GM19324 (cell line): Measurements from ENCODE around the gene OR8U1.
"Not testable (repeated sequence)": the region's sequence is repeated elsewhere in the genome, so short reads cannot be mapped to it uniquely, and the experiment has no call there.

ENCODE experiments used
- ATAC-seq: cut with Tn5 transposase; IDR thresholded peaks from one replicate; pipeline ENCODE4 v1.9.1; 2021; ENCODE audit warnings: mild to moderate bottlenecking, moderate library complexity; ENCODE audit not compliant: unreplicated experiment, low FRiP score

OR8U1 gene

DNA sequence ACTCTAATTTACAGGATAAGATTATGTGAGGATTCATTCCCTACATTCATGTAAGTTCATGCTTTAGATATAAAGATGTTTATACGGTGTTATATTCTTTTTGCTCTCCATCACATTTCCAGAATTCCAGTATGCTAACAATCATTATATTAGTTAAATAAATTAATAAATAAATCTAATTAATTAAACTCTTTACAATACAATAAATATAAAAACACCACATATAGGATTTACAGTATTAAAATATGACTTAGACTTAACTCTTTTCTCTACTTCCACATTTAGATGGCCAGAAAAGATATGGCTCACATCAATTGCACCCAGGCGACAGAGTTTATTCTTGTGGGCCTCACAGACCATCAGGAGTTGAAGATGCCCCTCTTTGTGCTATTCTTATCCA is at the start of gene OR8U1:
Gene OR8U1, plus strand, starts transcription at position 301 of the 400 bp plus-strand sequence. Its CDS starts 0 bp downstream, at position 301.
- no peak for ATAC-seq

DNA sequence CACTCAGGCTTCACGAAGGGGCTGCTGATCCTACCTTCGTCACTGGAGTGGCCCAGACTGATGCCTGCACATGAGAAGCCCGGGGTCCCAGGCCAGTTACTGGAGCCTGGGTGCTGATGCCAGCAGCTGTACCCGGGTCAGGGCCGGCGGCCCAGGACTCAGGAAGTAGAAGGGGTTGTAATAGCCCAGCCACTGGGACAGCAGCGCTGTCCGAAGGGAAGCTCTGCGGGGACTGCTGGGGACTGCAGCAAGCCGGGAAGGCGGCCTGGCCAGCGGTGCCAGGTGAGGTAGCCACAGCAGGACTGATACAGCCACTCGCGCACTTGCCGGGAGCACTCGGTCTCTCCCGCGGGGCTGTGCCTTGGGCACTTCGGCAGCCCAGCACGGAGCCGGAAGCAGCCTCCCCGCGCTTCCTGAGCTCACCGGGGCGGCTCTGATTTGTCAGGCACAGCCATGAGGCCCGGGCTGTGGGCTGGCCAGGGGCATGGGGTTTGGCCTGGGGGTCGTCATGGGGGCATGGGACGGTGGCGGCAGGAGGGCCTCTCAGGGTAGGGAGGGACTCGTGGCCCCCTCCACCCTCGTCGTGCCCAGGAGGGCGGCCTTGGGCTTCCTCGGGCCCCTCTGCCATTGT is 43.4 kb upstream of the OR8U1 start:
- ATAC-seq: no peak

DNA sequence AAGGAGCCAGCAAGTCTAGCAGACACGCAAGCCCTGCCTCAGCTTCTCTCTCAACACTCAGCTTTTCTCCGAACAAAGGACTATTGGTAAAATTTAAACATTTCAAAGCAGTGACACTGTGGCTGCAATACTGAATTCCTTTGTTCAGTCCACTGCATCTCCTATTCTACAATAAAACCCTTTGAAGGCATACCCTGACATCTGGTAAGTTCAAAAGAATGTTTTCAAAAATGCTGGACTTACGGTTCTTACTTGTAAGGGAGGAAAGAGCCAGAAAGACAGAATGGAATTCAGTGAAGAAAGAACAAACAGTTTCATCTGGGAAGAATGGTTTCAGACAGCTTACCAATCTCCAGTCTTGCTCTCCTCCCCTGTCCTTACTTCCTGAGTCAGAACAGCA is 42.3 kb upstream of the OR8U1 start:
- no peak for ATAC-seq

DNA sequence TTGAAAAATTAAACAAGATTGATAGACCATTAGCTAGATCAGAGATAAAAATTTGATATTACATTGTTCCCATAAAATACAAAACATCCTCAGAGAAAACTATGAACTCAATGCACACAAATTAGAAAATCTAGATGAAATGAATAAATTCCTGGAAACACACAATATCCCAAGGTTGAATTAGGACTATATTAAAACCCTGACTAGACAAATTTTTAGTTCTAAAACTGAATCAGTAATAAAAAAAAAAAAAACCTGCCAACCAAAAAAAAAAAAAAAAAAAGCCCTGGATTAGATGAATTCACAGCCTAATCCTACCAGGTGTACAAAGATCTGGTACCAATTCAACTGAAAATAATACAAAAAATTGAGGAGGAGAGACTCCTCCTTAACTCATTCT is 35.1 kb upstream of the OR8U1 start:
- ATAC-seq: no peak

DNA sequence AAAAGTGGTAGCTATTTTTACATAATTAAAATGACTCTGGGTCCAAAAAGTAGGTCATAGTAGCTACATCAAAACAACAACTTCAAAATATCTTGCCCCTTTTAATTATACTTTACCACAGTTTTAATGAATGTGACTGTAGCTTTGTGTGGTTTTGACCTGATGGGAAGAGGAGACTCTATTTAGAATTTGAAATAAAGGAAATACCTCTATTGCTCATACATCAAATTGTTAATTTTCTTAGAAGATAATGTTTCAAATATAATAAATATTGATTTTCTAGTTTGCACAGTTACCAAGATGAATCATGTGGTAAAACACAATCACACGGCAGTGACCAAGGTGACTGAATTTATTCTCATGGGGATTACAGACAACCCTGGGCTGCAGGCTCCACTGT is 29.7 kb upstream of the OR8U1 start, which contains the start of gene OR8K1:
Gene OR8K1, plus strand, starts transcription at position 301 of the 400 bp plus-strand sequence. Its CDS starts 0 bp downstream, at position 301.
- no peak for ATAC-seq

DNA sequence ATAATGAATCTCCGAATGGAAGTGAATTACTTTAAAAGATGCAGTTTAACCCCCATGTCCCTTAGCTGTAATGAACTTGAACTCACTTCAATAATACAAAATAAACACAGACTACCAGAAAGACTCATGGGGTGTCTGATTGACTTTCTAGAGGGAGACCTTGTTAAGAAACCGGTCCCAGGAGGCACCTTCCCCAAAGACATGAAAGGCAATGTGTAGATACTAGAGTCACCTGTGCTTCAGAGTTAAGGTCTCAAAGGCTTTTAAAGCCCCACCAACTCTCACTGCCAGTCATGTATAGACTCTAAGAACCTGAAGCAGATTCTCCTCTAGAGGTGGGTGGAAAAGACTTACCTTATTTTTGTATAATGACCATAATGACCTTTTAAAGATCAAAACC is 21.4 kb upstream of the OR8U1 start, which contains the start of gene OR8J1:
Gene OR8J1, plus strand, starts transcription at position 301 of the 400 bp plus-strand sequence. CDS start 5,956 bp downstream, outside the sequence.
- ATAC-seq: no peak

DNA sequence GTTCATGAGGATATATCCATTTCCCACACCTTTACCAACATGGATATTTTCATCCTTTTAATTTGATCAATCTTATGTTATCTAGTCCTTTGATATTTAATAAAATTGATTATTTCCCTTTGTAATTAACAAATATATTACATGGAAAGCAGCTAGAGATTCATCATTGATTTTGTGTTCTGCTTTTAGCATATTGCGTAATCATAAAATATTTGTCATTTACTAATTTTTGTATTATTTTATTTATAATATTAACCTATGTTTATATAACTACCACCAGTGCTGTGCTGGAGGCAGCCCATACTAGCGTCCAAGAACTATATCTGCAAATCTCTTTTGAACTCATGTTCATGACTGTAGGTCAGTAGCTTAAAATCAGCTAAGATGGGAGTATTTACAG is 4.7 kb downstream of the OR8U1 start:
- ATAC-seq: no peak

DNA sequence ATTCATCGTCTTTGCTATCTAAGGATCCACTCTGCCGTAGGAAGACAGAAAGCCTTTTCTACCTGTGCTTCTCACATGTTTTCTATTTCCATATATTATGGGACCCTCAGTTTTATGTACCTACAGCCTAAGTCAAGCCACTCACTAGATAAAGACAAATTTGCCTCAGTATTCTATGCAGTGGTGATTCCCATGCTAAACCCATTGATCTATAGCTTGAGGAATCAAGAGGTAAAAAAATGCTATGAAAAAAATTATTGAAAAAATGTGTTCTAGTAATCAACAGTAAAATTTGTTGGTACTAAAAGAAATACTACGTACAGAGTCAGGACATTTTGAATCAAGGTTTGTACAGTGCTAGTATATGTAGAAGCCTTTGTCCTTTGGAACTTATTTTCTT is 19.0 kb downstream of the OR8U1 start:
- ATAC-seq: no peak

DNA sequence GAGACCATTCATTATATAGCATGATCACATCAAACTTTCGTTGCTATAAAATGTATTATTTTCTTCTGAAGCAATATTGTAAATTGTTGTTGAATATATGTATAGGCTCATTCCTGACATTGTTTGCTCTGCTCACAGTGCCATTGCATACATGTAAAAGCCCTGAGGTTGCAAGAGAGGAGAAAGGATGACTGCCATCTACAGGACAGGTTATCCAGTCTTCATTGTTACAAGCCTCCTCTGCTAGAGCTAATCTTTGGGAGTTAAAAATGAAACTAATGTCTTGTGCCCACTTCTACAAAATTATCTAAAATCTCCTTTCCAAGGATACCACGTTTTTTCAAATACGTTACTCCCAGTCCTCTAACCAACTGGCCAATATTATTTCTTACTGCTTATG is 20.6 kb downstream of the OR8U1 start:
- no peak for ATAC-seq

DNA sequence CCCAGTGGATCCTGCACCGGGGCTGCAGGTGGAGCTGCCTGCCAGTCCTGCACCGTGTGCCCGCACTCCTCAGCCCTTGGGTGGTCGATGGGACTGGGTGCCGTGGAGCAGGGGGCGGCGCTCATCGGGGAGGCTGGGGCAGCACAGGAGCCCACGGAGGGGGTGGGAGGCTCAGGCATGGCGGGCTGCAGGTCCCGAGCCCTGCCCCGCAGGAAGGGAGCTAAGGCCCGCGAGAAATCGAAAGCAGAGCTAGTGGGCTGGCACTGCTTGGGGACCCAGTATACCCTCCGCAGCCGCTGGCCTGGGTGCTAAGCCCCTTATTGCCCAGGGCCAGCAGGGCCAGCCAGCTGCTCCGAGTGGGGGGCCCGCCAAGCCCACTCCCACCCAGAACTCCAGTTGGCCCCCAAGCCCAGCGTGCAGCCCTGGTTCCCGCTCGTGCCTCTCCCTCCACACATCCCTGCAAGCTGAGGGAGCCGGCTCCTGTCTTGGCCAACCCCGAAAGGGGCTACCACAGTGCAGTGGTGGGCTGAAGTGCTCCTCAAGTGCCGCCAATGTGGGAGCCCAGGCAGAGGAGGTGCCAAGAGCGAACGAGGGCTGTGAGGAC is 26.5 kb downstream of the OR8U1 start:
- ATAC-seq: not testable (repeated sequence)

DNA sequence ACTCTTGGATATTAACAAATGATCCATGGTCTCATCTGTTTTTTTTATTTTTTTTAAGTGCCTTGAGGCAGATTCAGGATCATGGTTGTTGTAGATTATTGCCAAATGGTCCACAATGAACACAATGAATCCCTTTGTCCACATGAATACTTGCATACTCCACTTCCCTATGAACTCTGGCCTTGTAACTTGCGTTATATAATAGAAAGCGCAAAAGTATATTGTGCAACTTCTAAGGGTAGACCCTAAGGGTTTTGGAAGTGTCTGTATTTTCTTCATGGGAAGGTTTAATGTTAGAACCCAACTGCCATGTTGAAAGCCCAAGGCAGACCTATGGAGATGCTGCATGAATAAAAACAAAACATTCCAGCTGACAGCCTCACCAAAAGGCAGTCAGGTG is 29.0 kb downstream of the OR8U1 start:
- ATAC-seq: no peak

DNA sequence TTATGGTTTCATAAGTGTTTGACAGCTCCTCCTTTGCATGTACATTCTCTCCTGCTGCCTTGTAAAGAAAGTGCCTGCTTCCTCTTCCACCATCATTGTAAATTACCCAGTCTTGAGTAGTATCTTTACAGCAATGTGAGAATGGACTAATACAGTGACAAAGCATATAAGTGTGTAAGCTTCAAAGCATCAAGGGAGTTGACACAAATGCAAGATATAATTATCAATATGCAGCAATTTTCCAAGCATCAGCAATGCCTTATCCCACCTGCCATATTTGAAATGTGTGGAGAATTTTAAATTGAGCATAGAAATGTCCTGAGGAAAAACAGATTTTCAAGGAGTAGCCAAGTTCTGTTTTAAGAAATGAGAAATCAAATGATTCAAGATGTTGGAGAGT is 35.4 kb downstream of the OR8U1 start:
- no peak for ATAC-seq

DNA sequence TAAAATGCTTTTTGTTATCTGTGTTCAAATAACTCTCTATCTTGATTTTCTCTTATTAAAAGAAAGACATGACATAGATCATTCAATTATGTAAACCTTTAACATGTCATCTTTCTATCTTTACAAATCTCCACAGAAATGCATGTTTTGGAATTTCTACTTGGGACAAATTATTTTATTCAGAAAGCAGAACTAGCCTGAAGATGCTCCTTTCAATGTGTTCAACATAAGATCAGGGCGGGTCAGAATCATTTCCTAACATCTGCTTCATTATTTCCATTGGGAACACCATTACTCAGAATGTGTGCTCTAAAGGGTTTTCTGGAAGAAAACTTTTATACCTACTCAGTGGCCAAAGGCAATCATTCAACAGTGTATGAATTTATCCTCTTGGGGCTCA is 37.0 kb downstream of the OR8U1 start, which contains the start of gene OR5AL1:
Gene OR5AL1, plus strand, starts transcription at position 301 of the 400 bp plus-strand sequence.
- ATAC-seq: no peak
